A549 treated with AZD2906 at 1 μM for 4 hours (cell line): Measurements from ENCODE around the gene CACNA2D3. TPM values are rescaled to one million over a fixed set of nuclear protein-coding genes. Genes with fewer than 3 reads are reported as not detected.

Experiments
- total RNA-seq: library from RNA; stranded (reverse); fragments of 200-300 nt; extraction: Qiagen RNA extraction; gene quantifications from 5 replicates; pipeline ENCODE4 v1.2.3, GENCODE V29; 2022

The CACNA2D3 gene
- 0.09 to 0.32 TPM (median 0.16 TPM) in 5 replicates for total RNA-seq

DNA sequence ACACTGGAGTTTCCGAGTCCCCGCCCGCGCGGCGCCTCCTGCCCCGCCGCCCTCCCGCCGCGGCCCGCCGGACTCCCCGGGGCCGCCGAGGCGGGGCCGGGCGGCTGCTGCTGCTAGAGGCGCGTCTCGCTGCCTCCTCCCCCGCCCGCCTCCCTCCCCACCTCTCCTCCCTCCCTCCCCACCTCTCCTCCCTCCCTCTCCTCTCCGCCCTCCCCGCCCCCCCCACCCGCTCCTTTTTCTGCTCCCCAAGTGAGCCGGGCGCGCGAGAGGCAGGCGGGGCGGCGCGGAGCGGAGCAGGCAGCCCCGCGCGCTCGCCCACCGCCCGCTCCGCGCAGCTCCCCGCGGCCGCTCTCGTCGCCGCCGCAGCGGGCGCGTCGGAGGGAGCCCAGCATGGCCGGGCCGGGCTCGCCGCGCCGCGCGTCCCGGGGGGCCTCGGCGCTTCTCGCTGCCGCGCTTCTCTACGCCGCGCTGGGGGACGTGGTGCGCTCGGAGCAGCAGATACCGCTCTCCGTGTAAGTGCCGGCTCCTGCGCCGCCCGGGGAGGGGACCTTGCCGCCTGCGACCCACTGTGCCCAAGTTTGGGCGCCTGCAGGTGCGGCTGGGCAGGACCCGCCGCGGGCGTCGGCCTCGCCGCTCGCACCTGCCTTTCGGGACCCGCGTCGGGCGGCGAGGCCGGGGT, at the start of gene CACNA2D3:
CACNA2D3 (plus strand) TSS at position 229 of the 679 bp plus-strand sequence.

DNA sequence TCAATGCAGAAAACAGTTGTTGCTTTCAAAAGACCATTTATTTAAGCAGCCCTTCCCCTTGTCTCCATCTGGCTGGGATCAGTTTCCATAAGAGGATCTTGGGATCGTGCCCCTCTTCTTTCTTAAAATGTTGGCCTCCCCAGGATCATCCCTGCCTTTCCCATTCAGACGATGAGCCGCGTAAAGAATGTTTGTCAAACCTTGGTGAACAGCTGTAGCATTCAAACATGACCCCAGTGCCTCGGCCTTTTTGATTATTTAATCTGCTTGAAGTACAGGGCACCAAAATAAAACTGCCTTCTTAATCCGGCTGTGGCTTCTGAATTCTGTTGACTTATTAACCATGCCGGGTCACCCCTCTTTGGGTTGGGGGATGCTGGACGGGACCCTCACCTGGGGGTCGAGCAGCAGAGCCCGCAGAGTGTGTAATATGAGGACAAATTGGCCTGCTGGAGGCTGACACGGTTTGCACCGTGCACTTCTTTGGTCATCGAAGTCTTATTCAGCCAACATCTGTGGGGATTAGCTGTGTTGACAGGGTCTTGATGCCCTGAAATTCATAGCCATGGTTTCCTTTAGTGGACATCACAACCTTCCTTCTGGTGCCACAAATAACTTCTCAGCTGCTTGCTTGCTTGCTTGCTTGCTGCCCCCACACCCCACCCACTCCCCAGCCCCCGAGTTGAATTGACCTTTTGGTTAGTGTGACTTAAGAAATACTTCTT, 805.9 kb downstream of the CACNA2D3 start, which contains the start of gene LRTM1:
LRTM1 (minus strand) TSS at position 14 of the 725 bp plus-strand sequence. CDS start 148 bp downstream, outside the sequence.

Other genes starting within 250 kb of the CACNA2D3 start
- gene ACTR8, start 240.4 kb upstream of the CACNA2D3 start, total RNA-seq: 13.3 to 17.6 TPM (median 14.6 TPM) in 5 replicates
- 18.8 to 22.7 TPM (median 19.0 TPM) in 5 replicates for gene SELENOK, start 230.7 kb upstream of the CACNA2D3 start, total RNA-seq